T follicular helper cell (primary cell): ENCODE measurements around the gene SIAH3.

ENCODE experiments used
- DNase-seq: peaks from one replicate; pipeline ENCODE4 v3.0.0-alpha.2; 2020; ENCODE audit warnings: low read depth

Gene SIAH3

DNA sequence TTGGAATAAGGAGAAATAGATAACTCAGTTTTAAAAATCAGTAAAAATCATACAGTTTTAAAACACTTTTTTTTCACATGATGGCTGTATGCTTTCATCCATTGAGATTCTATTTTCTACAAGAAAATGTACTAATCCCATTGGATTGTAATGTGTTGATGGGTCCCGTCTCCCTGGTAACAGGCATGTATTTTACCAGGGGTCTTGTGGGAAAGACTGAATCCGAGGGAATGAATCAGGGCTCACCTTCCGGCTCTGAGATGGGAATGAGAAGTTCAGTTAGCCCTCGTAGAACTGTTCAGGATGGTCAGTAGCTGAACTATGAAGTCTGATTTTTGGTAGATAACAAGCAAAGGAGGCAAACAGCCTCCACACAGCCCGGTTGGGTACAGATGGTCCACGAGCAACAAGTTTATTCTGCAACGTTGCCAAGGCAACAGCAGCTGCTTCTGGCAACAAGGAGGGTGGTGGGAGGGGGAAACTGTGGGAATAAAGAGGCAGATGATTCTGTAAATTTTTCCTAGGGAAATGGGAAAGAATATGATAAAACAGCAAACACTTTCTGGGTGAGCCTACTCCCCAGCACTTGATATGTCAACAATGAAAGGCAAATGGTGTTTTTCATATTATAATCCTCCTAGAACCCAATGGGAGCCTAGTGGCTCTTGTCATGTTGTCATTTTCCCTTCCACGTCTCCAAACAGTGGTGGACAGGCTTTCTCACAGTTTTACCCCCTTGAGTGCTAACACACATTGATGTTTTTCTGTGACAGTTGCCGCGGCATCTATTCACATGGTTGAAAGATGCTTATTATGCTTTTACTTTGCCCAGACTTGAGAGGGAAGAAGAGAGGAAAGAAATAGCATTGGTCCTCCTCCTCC lies 12.4 kb upstream of the SIAH3 start:
- no peak for DNase-seq

DNA sequence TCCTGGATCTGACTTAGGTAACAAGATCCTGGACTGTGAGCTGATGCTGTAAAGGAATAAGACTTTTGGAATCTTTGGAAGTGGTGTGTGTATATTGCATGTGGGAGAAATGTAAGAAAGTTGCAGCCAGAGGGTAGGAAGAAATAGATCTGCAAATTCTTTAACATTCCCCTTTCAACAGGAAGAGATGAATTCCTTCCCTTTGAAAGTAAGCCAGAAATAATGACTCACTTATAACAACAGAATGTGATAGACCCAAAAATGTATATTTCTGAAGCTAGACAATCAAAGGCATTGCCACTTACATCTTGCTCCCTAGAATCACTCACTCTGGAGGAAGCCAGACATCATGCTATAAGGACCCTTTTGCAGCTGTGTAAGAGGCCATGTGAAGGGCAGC lies 9.8 kb upstream of the SIAH3 start:
- DNase-seq, result no peak

DNA sequence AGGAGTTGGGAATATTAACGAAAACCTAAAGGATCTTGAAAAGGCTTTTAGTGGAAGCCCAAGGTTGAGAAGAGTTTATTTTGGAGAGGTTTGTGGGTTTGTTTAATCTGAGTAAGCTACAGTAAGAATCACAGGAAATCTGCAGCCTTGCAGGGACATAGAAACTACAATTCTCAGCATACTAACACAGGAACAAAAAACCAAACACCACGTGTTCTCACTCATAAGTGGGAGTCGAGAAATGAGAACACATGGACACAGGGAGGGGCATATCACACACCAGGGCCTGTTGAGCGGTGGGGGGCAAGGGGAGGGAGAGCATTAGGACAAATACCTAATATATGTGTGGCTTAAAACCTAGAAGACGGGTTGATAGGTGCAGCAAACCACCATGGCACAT lies 8.7 kb upstream of the SIAH3 start:
- no peak for DNase-seq

DNA sequence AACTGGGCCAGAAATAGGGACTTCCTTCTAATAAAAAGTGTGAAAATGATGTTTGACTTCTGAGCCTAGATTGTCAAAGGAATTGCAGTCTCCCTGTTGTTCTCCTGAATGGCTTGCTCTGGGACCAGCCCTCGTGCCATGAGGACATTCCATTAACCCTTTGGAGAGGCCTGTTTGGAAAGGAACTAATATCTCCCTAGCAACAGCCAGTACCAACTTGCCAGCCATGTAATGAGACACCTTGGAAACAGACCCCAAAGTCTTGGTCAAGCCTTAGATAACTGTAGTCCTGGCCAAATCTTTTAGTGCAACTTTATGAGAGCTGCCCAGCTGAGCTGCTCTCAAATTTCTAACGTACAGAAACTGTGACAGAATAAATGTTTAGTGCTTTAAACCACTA lies 8.2 kb upstream of the SIAH3 start:
- DNase-seq, result no peak

DNA sequence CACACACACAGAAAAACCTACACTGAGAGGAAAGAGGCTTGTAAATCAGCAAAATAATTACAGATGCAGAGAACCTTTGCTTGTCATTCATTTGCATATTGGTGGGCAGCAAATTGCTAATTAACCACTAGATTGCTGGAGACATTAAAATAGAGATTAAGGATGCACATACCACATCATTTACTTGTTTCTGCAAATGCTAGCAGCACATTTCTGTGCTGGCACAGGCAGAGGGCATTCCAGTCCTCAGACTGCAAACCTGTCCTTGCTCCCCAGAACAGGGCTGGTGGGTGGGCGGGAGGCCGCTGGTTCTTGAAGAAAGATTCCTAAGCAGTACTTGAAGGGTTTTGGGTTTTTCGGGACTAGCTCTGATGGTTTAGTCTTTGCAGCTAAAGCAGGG lies 941 bp upstream of the SIAH3 start:
- no peak for DNase-seq

DNA sequence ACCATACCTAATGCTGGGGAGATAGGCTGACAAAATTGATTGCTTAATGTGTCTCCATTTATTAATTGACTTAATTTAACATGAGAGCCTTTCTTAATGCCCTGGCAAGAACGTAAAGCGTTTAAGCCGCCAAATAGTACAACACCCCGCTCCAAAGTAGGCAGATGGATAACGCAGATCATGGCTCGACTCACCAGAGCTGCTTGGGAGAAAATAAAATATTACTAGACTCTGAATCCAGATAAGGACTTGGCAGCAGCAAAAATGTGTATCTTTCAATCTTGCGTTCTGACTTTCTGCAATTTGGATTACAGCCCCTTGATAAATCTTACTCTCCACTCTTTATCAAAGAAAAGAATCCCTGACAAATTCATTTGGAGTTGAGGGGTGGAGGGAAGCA lies 403 bp upstream of the SIAH3 start:
- DNase-seq, result no peak

DNA sequence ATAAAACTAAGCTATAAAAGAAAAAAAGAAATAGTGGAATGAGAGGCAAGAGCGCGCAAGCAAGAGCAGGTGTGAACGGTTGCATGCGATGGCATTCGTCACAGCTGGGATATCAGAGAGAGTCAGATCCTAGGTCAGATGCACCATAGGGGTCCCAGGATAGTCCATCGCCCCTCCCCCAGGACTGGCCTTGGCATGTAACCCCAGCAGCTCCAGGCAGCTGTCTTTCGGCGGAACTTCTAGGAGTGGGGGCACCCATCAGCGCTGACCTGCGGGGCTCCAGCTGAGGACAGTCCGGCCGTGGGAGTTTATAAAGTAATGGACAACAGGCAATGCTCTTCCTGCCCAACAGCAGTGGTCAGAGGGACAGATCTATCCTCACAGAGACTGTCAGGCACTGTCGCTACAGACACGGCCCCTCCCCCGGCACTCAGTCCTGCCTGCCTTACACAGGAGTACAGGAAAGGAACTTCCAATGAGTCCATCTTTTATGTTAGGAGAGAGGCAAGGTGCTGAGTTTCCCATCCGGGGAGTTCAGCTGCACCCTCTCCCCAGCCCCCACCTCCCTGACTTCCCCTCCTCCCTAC lies 1.4 kb downstream of the SIAH3 start:
- DNase-seq, result no peak

DNA sequence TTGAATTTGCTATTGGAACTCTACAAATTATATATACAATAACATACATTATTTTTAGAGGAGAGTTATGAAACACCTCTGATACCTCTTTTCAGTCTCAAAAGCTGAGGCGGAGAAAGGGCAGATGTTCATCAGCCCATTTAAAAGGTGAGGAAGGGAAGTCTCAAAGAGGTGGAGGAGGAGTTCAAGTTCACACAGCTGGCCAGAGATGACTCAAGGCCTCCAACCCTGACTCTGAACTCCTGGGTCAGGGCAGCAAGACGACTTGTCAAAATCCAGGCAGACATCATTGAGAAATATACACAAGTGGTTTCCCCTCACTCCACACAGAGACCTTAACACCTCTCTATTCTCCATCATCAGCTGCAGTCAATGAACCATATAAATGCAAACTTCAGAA lies 2.1 kb downstream of the SIAH3 start:
- DNase-seq, result no peak

DNA sequence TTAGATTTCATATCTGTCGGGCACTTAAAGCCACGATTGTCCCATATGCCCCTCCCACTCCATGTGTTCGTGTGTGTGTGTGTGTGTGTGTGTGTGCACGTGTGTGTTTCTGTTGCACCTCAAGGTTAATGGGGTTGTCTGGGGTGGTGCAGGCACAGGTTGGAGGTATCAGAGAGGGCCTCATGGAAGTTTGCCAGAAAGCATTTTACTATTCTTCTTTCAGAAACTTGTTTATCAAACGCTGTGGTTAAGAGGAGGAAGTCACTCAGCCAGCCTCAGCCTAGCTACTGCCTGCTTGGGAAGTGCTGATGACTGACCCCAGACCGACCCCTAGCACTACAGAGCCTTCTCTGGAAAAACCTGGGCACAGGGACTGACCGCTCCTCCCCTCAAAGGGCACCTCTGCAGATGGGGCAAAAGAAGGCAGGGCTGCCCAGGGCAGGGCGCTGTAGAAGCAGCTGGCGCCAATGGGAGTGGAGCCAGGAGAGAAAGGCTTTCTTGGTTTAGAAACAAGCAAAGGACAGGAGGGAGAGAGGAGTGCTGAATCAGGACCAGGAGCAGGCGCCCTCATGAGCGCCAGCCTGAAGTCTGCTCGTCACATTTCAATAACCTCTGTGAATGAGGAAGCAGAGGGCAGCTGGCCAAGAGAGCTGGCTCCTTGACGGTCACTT lies 3.9 kb downstream of the SIAH3 start:
- DNase-seq, result peak; percentile 16

DNA sequence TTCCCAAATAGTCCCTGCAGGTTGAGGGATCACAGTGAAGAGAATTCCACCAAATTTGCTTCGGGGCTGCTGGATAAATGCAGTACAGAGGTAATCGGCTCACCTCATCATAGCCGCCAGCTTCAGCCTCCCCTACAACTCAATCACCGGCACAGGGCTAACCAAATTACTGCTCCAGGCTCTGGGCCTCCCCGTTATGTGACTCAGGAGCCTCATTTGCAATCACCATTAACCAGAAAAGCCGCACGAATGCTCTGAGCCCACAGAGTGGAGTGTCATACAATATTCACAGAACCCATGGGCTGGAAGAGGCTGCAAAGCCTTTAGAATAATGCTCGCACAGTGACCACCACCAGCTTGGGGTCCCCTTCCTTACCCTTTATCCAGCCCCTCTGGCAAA lies 4.9 kb downstream of the SIAH3 start:
- DNase-seq, result no peak

DNA sequence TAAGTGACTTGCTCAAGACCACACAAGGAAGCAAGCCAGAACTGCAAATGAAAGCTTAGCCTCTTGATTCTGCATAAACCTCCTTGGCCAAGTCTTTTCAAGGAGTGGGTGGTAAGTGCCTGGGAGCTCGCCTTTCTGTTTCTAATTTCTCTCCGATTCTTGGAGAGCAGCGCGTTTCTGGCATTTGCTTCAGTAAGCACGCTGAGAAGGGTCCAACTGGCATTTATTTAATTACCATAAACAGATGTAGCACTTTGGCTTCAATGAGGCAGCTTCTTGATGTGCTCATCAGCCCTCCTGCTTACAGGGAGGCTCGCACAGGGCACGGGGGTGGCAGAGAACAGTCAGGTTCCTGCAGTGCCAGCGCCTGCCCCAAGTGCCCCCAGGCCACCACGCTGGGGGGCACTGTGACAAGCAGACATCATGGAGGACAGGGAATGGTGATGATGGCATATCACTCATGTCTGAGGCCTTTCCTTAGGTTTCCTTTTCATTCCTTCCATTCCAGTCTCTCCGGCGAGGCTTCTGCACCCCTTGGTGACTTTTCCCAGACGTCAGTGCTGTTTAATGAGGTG lies 13.3 kb downstream of the SIAH3 start:
- no peak for DNase-seq

DNA sequence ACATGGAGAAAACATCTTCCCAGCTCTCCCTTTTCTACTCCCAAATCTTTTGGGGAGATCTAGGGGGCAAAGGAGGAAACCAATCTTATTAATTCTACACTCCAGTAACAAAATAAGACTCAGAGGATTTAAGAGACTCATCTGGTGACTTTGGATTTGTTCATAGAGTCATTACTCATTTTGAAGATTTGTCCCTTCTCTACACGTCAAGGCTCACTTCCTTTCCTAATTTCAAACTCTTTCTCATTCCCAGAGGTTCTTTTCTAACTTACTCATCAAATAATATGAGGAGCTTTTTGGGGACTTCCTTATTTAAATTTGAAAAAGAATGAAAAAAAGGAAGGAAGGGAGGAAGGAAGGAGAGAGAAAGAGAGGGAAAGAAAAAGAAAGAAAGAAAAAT lies 14.4 kb downstream of the SIAH3 start:
- DNase-seq, result no peak

DNA sequence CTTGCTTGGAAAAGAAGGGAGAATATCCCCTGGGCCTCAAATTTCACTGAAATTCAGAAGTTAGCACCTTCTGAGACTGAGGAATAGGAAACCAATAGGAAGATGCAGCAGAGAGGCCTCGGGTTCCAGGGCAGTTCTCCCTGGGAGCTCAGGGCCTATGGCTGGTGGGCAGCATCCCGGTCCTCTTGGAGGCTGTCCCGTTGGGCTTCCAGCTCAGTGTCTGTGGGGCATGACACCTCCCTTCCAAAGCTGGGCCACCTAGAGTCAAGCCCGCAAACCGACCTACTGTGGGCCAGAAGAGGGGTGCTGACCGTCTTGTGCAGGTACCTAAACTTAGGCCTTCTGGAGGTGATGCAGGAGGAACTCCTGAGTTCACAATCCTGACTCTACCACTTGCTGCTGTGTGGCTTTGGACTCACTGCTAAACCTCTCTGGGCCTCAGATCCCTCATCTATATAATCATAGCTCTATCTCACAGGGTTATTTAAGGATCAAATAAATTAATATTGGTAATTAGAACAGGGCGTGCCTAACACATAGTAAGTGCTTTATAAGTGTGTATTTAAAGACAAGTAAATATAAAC lies 17.1 kb downstream of the SIAH3 start:
- no peak for DNase-seq

DNA sequence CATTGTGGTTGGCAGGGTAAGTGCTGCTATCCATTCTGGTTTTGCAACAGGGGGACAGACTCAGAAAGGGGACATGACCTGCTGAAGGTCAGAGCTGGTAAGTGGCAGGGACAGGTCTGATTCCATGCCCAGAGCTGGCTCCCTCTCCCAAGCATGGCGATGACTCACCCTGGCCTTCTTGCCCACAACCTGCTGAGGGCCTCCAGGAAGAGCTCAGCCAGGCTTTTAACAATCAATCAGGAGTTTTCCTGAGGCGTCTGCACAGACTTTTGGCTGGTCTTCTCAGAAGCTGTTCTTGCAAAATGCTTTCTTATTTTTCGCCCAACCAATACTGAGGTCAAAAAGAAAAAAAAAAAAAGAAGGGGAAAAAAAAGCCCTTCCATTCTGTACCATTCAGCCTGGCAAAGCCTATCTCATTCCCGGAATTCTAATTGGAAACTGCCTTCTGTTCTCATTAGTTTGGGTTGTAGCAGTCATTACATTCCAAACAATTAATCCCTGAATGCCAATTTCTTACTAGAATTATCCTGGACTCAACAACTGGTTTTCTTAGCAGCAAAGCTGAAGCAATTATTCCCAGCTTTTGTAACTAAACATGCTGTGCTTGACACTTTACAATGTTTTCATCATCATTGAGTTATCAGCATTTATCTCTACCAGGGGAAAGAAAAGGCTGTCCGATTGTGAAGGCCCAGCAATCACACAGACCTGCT lies 17.7 kb downstream of the SIAH3 start:
- no peak for DNase-seq

DNA sequence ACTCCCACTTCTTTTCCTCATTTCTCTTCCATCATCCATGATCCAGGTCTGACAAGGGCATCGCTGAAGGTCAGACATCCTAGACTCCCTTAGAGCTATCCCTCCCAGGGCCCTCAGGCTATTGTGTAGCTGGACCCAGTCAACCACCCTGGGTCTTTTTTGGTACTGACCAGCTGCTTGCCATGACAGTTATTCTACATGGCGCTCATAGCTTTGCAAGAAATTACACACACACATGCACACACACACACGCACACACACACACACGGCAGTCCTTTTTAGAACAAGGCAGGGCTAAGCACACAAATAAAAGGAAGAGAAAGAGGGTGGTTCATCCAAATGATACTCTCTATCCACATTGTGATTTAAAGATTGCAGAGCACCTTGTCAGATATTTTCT lies 18.3 kb downstream of the SIAH3 start:
- DNase-seq, result no peak

DNA sequence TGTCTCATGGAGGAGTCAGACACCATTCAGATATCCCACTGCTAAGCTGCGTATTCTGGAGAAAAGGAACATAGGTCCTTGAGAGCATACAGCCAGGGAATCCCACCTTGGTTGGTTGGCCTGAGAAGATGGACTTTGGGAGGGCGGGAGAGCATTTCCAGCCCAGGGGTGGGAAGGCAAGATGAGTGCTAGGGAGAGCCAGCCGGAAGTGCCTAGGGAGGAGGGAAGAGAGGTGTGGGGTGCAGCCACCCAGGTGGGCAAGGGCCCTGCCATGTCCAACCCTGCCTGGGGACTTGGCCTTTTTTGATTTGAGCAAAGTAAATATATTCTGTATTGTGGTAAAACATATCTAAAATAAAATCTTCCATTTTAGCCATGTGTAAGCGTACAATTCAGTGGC lies 19.7 kb downstream of the SIAH3 start:
- DNase-seq, result no peak

DNA sequence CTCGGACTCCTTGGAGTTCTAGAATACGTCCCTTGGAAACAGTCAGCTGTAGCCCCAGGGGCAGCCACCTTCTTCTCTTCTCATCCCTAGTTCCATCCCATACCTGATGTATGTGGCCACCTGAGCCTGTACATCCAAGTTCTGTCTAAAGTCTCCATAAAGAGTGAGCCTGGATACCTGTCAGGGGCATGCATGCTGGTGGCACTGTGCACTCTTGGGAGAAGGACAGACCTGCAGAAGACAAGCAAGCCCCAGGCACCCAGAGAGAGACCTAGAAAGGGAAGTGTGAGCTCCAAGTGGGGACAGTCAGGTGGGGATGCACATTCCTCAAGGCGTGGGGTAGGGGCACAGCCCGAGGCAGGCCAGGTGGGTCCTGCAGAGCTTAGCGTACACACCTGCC lies 21.4 kb downstream of the SIAH3 start:
- DNase-seq, result no peak

DNA sequence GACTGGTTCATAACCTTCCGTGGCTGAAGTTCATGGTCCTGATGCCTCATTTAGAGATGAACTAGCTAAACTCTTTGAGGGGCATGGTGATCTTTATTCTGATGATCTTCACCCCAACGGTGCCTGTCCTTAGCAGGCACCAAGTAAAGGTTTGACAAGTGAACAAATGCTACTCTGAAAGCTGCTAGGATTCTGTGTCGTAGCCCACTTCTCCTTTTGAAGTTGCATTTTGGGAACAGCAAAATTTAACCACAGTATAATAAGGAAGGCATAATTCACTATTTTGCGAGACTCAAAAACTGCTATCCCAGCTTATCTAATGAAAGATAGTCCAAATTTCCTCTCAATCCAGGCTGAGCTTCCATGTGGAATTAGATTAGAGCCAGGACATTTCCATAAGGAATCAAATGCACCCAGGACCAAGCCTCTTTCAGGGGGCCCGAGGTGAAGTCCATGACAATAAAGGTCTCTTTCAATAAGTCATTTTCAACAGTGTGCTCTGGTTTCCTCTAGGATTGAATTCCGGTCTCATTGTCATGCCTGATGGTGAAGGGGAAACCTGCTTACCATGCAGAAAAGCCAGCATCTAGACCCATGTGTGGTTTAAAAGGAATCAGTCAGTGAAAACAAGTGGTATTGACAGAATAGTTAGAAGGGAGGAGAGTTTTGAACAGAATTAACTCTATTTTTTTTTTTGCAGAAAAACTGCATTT lies 23.1 kb downstream of the SIAH3 start:
- no peak for DNase-seq

DNA sequence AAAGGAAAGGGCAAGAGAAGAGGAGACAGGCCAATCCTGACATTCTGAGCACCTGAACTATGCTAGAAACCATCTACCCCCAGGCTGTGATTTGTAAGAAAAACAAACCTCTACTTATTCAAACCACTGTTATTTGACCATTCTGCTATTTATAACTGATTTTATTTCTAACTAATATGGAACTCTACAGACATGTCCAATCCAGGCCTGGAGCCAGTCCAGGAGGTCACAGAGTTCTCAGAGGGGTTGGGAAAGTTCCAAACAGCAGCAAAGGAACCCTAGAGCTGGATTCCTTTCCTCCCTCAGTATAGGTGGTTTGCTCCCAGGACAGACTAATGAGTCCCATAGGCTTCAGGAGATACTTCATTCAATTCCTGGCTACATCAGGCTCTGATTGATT lies 24.2 kb downstream of the SIAH3 start:
- DNase-seq, result no peak

DNA sequence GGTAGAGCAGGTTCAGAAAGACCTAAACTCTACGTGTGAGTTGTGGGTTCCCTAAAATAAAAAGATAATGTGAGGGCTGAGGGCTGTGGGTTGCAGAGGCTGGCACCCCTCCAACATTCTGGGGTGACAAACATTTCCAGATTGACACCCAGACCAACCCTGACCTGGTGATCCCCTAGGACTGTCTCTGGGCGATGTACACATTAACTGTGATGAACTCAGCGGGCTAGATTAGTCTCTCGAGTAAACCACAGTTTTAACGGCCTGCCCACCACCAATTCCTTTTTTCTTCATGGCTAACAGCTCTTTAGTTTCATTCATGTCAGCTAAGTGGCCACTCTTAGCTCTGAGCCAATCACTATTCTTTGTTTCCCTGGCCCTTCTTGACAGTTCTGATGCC lies 24.8 kb downstream of the SIAH3 start:
- DNase-seq, result no peak

DNA sequence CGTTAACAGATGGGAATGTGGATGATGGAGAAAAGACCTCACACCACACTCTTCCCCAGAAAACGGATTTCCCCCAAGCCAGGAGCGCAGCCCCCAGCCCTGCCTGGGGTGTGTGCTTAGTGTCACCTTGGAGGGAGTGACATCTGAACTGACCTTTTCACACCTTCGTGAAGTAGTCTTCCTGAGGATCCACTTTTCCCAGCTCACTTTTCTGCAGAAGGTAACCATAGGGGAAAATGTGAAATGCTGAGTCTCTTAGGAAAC lies 26.2 kb downstream of the SIAH3 start:
- DNase-seq, result no peak

DNA sequence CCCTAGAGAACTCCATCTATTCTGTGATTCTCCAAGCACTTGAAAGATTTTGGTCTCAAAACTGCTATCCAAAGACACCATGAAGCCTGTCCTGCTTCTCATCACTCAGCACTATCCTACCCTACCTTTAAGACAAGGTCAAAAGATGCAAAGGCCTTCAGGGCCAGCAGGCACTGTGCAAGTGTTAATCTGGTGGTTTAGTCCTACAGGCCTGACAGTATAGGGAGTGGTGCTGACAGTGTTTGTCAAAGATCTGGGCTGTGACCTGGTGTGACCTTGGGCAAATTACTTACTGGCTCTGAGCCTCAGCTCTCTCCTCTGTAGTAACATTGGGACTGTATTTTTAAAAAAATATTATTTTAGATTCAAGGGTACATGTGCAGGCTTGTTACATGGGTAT lies 28.0 kb downstream of the SIAH3 start:
- no peak for DNase-seq
